Activated CD8-positive, alpha-beta memory T cell treated with anti-CD3 and anti-CD28 coated beads for 1 hour (primary cell): ENCODE results near the gene CLDN6.

Experiments
- DNase-seq, 2 donors: peaks; one replicate each; pipeline ENCODE4 v3.0.0-alpha.2; 2020; ENCODE audit warnings: low read depth in 1 of 2; ENCODE audit errors: extremely low read depth in 1 of 2

CLDN6 gene

DNA sequence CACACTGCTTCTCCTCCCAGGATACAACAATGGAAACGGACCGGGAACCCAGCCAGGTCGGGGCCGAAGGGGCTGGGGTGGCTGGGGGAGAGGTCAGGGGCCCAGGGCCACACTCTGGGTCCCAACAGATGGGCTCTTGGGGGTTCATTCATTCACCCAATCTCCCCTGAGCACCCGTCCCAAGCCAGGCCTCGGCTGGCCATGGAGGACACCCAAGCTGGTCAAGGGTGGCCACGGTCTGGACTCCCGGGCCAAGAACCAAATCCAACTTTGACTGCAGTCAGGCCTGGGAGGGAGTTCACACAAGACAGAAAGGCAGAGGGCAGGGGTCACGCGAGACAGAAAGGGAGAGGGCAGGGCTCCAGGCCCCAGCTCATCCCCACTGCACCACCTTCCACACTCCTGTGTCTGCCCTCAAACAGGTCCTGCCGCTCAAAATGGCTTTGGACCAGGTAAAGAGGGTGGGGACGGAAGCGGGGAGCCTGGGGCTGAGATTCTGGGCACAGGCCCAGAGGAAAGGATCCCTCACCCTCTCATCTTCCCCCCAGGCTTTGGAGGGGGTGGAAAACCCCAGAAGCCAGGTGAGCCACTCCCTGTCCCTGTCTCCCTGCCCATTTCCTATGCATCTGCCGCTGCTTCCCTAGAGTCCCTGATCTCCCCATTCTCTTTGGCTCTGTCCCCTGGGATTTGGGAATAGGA lies 25.5 kb downstream of the CLDN6 start:
- no peak for DNase-seq

DNA sequence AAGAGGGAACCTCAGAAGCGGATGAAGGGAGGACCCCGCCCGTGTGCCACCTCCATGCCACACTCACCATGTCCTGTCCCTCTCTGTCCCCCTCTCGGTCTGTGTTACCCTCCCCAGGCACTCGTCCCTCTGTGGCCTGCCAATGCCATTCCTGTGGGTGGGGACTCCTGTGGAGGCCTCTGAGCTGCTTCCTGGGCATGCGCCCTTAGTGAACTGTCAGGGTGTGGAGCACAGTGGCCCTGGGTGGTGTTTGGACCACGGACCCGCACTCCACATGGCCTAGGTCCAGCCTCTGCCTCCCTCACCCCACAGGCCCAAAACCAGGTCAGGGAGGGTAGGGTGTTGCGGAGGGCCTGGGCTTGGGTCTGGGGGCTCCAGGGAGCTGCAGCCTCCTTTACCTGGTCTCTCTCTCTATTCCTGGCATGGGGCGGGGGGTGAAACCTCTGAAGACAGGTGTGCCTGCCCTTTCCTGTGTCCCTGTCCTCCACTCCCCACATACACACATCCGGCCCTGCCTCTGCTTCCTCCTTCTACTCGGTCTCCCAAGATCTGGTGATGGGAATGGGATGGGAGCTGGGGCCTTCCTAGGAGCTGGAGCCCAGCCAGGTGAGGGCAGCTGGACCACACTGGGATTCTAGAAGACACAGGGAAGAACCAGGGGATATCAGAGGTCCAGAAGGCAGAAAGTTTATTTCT lies 26.3 kb downstream of the CLDN6 start:
- DNase-seq, result no peak

DNA sequence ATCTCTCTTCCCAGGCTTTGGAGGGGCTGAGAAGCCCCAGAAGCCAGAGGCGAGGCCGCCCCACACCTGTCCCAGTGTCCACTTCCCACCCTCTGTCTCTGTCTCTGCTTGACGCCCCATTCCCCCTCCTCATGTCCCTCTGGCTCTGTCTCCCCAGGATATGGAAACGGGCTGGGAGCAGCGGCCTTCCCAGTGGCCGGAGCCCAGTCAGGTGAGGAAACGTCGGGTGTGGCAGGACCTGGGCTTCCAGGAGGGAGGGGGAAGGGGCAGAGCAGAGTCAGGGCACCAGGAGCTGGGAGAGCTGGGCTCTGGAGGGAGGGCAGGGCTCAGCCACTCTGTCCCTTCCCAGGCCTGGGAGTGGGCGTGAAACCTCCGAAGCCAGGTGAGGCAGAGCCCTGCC lies 27.1 kb downstream of the CLDN6 start:
- no peak for DNase-seq

GRCh38 chr16:2988590-2989099 lies 29.3 kb downstream of the CLDN6 start:
- DNase-seq, result no peak

GRCh38 chr16:2987833-2988232 lies 30.1 kb downstream of the CLDN6 start:
- DNase-seq, result no peak

GRCh38 chr16:2987286-2987685 lies 30.7 kb downstream of the CLDN6 start:
- DNase-seq, result no peak

- no peak for DNase-seq
Observed at GRCh38 chr16:2986623-2987188, 31.3 kb downstream of the CLDN6 start.

DNA sequence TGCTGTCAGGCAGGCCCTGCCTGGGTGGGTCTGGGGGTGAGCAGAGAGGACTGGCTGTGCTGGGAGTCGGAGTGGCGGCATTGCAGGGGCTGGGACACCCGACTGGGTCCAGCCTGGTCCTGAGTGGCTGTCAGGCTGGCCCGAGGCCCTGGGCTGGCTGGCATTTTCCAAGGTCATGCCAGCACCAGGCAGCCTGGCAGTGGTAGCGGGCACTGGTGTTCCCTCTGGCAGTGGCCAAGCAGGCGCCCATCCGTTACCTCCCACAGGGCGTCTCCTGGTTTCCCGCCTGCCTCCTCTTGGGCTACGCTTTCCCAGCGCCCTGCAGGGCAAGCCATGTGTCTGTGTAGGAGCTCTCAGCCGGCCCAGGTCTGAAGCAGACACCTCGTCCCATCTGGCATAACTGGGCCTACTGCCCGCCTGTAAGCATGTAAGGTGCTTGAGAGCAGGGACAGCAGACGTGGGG lies 32.1 kb downstream of the CLDN6 start:
- DNase-seq, result no peak

GRCh38 chr16:2985462-2985861 lies 32.5 kb downstream of the CLDN6 start:
- no peak for DNase-seq

- peak in 1 of 2 donors; percentile 52 for DNase-seq
Observed at GRCh38 chr16:2983706-2984136, 34.3 kb downstream of the CLDN6 start.

DNA sequence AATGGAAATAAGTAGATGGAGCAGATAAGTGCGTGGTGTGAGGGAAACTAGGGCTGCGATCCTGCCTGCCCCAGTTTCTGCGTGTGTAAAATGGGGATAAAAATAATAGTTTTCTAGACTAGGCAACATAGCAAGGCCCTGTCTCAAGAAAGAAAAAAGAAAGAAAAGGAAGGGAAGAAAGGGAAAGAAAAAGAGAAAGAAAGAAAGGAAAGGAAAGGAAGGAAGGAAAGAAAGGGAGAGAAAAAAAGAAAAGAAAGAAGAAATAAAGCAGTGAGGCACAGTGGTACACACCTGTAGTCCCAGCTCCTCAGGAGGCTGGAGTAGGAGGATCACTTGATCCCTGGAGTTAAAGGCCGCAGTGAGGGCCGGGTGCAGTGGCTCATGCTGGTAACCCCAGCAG lies 35.6 kb downstream of the CLDN6 start:
- DNase-seq, result no peak

DNA sequence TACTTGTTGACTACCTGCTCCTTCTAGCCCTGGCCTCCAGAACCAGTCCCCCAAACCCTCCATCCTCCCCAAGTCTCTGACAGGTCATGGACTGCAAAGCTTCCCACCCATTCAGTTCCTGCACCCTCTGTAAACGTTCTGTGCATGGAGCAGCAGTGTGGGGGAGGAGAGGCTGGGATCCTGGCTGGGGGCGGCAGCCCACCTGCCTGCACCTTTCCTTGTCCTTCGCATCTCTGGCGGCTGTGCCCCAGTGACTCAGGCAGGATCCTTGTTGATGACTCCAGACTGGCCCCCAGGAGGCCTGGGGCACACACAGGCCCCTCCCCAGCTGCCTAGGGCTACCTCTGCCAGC lies 36.1 kb downstream of the CLDN6 start:
- DNase-seq, result no peak

DNA sequence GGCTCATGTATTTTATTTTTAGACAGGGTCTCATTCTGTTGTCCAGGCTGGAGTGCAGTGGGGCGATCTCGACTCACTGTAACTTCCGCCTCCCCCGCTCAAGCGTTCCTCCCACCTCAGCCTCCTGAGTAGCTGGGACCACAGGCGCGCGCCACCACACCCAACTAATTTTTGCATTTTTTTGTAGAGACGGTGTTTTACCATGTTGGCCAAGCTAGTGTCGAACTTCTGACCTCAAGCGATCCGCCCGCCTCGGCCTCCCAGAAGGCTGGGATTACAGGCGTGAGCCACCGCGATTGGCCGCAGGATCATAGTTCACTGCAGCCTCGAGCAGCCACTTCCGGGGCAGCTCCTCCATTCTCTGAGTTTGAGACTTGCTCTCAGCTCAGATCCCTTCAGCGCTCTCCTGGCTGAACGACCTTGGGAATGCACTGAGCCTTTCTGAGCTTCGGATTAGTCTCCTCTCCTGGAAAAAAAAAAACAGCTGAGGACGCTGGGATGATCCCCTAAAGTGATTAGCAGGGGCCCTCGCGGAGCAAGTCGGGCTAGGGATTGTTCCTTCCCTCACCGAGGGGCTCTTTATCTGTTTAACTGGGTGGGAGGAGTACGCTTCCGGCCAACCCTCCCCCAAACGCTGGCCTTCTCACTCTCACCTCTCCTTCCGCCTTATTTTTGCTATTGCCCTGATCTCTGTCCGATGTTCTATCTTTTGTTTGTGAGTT lies 36.6 kb downstream of the CLDN6 start:
- DNase-seq, result no peak

DNA sequence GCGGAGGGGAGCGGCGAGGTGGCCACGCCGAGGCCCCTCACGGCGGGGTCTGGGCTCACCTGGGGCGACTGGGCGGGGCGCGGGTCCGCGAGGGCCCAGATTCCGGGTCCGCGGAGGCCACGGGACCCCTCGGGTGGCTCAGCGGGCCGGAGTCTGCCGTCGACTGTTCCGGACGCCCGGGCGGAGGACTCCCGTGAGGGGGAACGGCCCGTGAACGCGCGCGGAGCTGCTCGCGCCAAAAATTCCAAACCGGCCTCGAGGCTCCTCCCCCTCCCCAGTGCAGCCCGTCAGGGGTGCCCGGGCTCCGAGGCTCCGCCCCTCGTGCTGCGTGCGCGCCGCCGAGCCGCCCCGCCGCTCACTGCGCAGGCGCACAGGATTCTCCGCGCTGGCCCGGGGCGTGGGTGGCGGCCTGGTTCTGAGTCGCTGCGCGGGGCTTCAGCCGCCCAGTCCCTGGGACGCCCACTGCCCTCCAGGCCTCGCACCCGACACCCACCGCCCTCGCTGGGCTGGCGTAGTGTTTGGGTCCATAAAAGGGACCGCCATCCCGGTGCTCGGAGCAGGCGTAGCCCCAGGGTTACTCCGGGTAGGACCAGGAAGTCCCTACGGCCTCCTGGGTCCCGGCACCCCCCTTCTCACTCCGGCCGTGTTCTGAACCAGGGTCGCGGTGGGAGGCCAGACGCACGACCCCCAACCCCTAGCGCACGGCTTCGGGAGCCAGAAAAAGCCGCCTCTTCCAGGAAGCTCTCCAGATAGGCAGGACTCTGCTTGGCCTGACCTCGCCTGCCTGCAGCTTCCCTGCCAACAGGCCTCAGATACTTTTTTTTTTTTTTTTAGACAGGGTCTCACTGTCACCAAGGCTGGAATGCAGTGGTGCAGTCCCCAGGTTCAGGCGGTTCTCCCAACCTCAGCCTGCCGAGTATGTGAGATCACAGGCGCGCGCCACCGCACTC lies 37.5 kb downstream of the CLDN6 start, which contains the start of gene PKMYT1:
Gene PKMYT1, minus strand, starts transcription at position 220 of the 950 bp plus-strand sequence. CDS start 789 bp downstream, outside the sequence.
- peak; percentile 79 to 93 for DNase-seq

GRCh38 chr16:2979669-2980226 lies 38.2 kb downstream of the CLDN6 start:
- DNase-seq, result no peak

- no peak for DNase-seq
Observed at GRCh38 chr16:2977440-2977839, 40.5 kb downstream of the CLDN6 start.

- DNase-seq, result no peak
Observed at GRCh38 chr16:2976673-2977072, 41.3 kb downstream of the CLDN6 start.

DNA sequence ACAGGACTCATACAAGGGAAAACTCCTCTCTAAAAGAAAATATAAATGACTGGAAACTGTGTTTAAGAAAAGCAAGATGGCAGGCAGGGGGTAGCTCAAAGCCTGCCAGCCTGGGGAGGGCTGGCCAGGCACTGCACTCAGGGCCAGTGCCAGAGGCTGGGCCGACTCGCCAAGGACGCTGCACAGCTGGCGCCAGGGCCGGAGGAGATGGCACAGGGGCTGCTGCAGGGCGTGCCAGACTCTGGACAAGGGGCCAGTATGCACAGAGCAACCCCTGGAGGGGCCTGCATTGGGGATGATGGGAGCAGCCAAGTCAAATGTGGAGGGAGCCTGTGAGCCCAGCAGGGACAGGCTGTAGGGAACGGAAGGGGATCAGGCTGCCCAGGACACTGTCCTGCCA lies 41.8 kb downstream of the CLDN6 start:
- DNase-seq, result no peak

DNA sequence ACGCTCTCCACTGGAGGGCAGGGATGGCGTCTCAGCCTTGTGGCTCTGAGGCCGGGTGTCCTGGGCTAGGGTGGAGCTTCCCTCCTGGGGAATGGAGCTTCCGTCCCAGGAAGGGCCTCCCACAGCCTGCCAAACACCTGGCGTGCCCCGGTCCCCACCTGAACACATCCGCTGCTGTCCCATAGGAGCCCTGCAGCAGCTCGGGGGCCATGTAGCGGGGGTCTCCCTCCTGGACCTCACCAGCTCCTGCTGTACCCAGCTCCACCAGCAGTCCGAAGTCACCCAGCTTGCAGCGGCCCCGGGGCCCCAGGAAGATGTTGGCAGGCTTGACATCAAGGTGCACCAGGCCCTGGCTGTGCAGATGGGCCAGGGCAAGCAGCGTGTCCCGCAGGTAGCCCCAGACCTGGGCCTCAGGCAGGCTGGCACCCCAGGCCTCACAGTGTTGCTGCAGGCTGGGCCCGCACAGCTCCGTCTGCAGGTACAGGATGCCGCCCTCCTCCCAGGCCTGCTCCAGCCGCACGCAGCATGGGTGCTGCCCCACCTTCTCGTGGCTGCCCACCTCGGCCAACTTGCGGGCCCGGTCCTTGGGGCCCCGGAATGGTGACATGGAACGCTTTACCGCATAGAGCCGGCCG lies 42.7 kb downstream of the CLDN6 start:
- no peak for DNase-seq
